ENCODE data around the gene CIBAR2.
"Not testable (repeated sequence)": the region's sequence is repeated elsewhere in the genome, so short reads cannot be mapped to it uniquely, and the experiment has no call there.

The CIBAR2 gene

DNA sequence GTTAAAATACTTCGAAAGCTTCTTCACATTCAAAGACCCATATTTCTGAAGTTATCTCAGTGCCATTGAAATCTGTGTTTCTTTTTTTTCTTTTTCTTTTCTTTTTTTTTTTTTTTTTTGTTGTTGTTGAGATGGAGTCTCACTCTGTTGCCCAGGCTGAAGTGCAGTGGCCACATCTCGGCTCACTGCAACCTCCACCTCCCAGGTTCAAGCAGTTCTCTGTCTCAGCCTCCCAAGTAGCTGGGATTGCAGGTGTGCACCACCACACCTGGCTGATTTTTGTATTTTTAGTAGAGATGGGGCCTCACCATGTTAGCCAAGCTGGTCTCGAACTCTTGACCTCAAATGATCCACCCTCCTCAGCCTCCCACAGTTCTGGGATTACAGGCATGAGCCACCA is 58.0 kb downstream of the CIBAR2 start:
- Mint-ChIP-seq H3K27me3 (ENCODE audit: low read depth) (peaks cover 15% of the 10 kb centered on the region), H3K4me1 (ENCODE audit: low read depth) (peaks cover 28% of the 10 kb centered on the region)
- H3K36me3 Mint-ChIP-seq (ENCODE audit: low read depth); H3K9me3 Mint-ChIP-seq; H3K4me3 Mint-ChIP-seq; DNase-seq (ENCODE audit: low spot score); H3K27ac Mint-ChIP-seq: not testable (repeated sequence)

DNA sequence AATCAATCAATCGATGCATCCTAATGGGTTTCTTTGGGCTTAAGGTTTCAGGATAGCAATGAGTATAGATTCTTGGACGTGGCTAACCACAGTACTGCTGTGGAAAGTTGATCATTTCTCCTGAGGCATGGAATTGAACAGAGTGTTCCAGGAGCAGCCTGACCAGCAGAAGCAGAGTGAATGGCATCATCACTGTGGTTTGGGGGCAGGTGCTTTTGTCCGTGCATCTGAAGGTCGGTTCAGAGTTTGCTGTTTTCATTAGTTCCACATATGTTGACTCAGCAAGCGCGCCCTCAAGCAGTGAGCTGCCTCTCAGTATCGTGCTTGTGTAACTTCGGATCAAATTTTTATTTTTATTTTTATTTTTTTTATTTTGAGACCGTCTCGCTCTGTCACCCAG is 59.7 kb downstream of the CIBAR2 start:
- Mint-ChIP-seq H3K4me1 (ENCODE audit: low read depth) (peaks cover 28% of the 10 kb centered on the region), H3K9me3 (no peaks in the 10 kb centered on the region), H3K27me3 (ENCODE audit: low read depth) (peaks cover 8% of the 10 kb centered on the region), H3K27ac (no peak overlapping the region), H3K36me3 (ENCODE audit: low read depth) (no peaks in the 10 kb centered on the region), H3K4me3 (no peak overlapping the region)
- DNase-seq (ENCODE audit: low spot score): no peak

DNA sequence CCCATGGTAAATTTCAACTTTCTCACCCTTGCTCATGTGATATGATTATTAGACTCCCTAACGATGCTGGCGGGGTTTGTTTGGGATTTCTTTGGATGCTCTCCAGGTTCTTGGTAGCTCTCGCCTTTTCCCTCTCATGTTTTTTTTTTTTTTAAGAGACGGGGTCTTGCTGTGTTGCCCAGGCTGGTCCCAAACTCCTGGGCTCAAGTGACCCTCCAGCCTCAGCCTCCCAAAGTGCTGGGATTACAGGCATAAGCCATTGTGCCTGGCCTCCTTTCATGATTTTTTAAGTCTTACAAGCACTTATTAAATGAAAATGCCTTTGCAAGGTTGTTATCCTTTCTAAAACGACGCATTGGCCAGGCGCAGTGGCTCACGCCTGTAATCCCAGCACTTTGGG is 60.6 kb downstream of the CIBAR2 start:
- Mint-ChIP-seq H3K4me1 (ENCODE audit: low read depth) (peaks cover 23% of the 10 kb centered on the region), H3K9me3 (no peaks in the 10 kb centered on the region), H3K27ac (no peak overlapping the region), H3K36me3 (ENCODE audit: low read depth) (no peaks in the 10 kb centered on the region), H3K27me3 (ENCODE audit: low read depth) (peaks cover 2% of the 10 kb centered on the region), H3K4me3 (no peak overlapping the region)
- no peak for DNase-seq (ENCODE audit: low spot score)

DNA sequence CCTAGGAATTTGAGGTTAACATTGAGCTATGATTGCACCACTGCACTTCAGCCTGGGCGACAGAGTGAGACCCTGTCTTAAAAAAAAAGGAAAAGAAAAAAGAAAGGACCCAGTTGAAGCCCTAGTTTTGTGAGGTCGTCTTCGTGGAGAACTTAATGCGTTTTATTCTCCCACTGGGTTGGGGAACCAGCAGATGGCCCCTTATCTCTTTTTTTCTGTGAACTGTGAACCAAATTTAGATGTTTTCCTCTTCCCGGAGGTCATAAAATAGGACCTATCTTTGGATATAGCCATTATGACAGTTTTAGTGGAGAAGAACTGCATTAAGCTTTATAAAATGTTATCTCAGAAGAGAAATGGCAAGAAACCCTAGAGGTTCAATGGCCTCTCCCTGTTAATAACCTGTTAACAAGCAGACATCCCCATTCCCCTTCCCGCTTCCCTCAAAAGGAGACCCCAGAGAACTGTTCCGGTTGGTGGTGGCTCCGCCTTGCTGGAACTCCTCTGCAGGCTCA is 61.1 kb downstream of the CIBAR2 start:
- no peak for DNase-seq (ENCODE audit: low spot score)
- H3K4me3 Mint-ChIP-seq: no peak overlapping the region
- H3K4me1 Mint-ChIP-seq (ENCODE audit: low read depth): peaks cover 18% of the 10 kb centered on the region
- no peaks in the 10 kb centered on the region for H3K36me3 Mint-ChIP-seq (ENCODE audit: low read depth)
- H3K9me3 Mint-ChIP-seq: no peaks in the 10 kb centered on the region
- H3K27me3 Mint-ChIP-seq (ENCODE audit: low read depth): peaks cover 2% of the 10 kb centered on the region
- no peak overlapping the region for H3K27ac Mint-ChIP-seq

DNA sequence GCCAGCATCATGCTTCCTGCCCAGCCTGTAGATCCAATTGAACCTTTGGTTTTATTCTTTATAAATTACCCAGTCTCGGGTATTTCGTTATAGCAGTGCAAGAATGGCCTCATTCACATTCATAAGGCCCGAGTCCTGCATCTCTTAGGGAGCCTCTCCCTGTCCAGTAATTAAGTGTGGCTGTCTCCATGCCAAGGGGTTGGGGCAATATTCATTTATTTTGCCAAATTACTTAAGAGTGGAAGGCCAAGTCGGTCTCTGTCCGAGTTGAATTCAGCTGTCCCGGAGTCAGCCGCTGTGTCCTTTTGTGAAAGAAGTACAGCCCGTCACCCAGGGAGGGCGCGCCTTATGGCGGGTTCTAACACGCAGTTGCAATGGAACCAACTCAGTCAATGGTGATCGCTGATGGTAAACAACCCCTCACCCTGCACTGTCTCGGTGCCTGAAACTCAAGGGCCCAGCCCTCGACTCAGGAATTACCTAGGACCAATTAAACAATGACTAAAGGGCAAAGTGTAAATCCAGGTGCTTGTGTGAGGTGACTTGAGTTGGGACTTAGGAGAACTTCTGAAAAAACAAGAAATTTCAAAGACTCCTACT is 62.5 kb downstream of the CIBAR2 start:
- H3K36me3 Mint-ChIP-seq (ENCODE audit: low read depth): no peaks in the 10 kb centered on the region
- H3K27ac Mint-ChIP-seq: no peak overlapping the region
- H3K4me1 Mint-ChIP-seq (ENCODE audit: low read depth): peaks cover 5% of the 10 kb centered on the region
- H3K9me3 Mint-ChIP-seq: no peaks in the 10 kb centered on the region
- no peak overlapping the region for H3K4me3 Mint-ChIP-seq
- DNase-seq (ENCODE audit: low spot score): no peak
- H3K27me3 Mint-ChIP-seq (ENCODE audit: low read depth): peaks cover 2% of the 10 kb centered on the region

DNA sequence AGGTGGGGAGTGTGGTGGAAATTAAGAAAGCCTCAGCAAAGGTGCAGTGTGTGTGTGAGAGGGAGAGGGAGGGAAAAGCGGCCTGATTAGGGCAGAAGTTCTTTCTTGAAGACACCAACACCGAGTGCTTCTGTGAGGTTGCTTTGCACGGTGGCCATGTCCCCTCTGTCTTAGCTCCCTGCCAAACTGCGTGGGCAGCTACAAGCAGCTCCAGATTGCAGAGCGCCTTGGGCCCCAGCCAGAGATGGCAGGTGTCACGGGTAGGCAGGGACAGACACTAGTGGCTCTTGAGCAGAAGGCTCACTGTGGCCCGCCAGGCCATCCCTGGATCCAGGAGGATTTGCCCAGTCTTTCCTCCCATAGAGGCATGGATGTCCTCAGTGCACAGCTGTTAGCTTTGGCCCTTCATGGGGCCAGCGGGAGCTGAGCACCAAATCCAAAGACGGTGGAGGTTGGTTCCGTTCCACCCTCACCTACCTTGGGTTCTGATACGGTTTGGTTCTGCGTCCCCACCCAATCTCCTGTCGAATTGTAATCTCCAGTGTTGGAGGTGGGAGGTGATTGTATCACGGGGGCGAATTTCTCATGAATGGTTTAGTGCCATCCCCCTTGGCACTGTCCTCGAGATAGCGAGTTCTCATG is 63.2 kb downstream of the CIBAR2 start:
- peaks cover 2% of the 10 kb centered on the region for H3K27me3 Mint-ChIP-seq (ENCODE audit: low read depth)
- H3K4me3 Mint-ChIP-seq: no peak overlapping the region
- no peaks in the 10 kb centered on the region for H3K9me3 Mint-ChIP-seq
- DNase-seq (ENCODE audit: low spot score): no peak
- H3K36me3 Mint-ChIP-seq (ENCODE audit: low read depth): no peaks in the 10 kb centered on the region
- no peak overlapping the region for H3K27ac Mint-ChIP-seq
- peaks cover 5% of the 10 kb centered on the region for H3K4me1 Mint-ChIP-seq (ENCODE audit: low read depth)
